Ishikawa (cell line): ENCODE data around the gene CES4A.

ENCODE experiments used
- CEBPB ChIP-seq: IDR thresholded peaks from 2 replicates; pipeline ENCODE4 v1.6.1; 2012
- CREB1 ChIP-seq: IDR thresholded peaks from 2 replicates; pipeline ENCODE4 v1.6.1; 2012; ENCODE audit warnings: low read depth
- EGR1 ChIP-seq: IDR thresholded peaks from 2 replicates; pipeline ENCODE4 v1.6.1; 2012
- EP300 ChIP-seq: IDR thresholded peaks from 2 replicates; pipeline ENCODE4 v1.6.1; 2012; ENCODE audit warnings: borderline replicate concordance
- FOXM1 ChIP-seq: IDR thresholded peaks from 2 replicates; pipeline ENCODE4 v1.6.1; 2012; ENCODE audit warnings: low read depth, borderline replicate concordance
- NFIC ChIP-seq: IDR thresholded peaks from 2 replicates; pipeline ENCODE4 v1.6.1; 2012
- RAD21 ChIP-seq: IDR thresholded peaks from 2 replicates; pipeline ENCODE4 v1.6.1; 2012; ENCODE audit warnings: low read depth
- TAF1 ChIP-seq: IDR thresholded peaks from 2 replicates; pipeline ENCODE4 v1.6.1; 2012; ENCODE audit warnings: low read depth, mild to moderate bottlenecking
- TCF12 ChIP-seq: IDR thresholded peaks from 2 replicates; pipeline ENCODE4 v1.6.1; 2012; ENCODE audit warnings: low read depth
- TEAD4 ChIP-seq: IDR thresholded peaks from 2 replicates; pipeline ENCODE4 v1.6.1; 2012
- YY1 ChIP-seq: IDR thresholded peaks from 2 replicates; pipeline ENCODE4 v1.6.1; 2012; ENCODE audit warnings: low read depth
- ZBTB7A ChIP-seq: IDR thresholded peaks from 2 replicates; pipeline ENCODE4 v1.6.1; 2012; ENCODE audit warnings: low read depth
- TF ChIP-seq, protein P1 (sequence below): IDR thresholded peaks from 2 replicates; pipeline ENCODE4 v1.6.1; 2012
- TF ChIP-seq, protein P2 (sequence below): IDR thresholded peaks from 2 replicates; pipeline ENCODE4 v1.6.1; 2012
- TF ChIP-seq, protein P3 (sequence below): IDR thresholded peaks from 2 replicates; pipeline ENCODE4 v1.6.1; 2012; ENCODE audit warnings: low read depth, mild to moderate bottlenecking

Gene CES4A

DNA sequence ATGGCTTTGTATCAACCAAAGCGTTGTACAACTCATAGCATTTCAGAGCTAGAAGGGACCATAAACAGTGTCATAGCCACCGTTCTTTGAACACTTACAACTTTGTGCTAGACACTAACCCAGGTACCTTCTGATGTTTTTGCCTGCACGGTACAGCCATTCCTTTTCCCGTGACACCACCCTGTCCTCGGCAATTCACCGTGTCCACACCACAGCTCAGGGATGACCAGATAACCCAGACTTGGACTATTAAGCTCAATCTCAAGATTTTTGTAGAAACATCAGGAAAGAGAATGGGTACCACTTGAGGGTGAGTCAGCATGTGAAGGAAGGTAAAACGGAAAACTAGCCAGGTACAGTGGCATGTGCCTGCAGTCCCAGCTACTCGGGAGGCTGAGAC lies 30.8 kb downstream of the CES4A start:
- no peak for TF ChIP-seq CEBPB
- no peak for TF ChIP-seq YY1
- no peak for TF ChIP-seq NFIC
- TF ChIP-seq CREB1 = no peak
- no peak for TF ChIP-seq FOXM1
- TF ChIP-seq EGR1 = no peak
- TF ChIP-seq TAF1 = no peak
- TF ChIP-seq TEAD4 = no peak
- no peak for TF ChIP-seq EP300
- TF ChIP-seq, protein P1, sequence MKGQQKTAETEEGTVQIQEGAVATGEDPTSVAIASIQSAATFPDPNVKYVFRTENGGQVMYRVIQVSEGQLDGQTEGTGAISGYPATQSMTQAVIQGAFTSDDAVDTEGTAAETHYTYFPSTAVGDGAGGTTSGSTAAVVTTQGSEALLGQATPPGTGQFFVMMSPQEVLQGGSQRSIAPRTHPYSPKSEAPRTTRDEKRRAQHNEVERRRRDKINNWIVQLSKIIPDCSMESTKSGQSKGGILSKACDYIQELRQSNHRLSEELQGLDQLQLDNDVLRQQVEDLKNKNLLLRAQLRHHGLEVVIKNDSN = no peak
- TF ChIP-seq, protein P2, sequence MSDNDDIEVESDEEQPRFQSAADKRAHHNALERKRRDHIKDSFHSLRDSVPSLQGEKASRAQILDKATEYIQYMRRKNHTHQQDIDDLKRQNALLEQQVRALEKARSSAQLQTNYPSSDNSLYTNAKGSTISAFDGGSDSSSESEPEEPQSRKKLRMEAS = no peak
- TF ChIP-seq, protein P3, sequence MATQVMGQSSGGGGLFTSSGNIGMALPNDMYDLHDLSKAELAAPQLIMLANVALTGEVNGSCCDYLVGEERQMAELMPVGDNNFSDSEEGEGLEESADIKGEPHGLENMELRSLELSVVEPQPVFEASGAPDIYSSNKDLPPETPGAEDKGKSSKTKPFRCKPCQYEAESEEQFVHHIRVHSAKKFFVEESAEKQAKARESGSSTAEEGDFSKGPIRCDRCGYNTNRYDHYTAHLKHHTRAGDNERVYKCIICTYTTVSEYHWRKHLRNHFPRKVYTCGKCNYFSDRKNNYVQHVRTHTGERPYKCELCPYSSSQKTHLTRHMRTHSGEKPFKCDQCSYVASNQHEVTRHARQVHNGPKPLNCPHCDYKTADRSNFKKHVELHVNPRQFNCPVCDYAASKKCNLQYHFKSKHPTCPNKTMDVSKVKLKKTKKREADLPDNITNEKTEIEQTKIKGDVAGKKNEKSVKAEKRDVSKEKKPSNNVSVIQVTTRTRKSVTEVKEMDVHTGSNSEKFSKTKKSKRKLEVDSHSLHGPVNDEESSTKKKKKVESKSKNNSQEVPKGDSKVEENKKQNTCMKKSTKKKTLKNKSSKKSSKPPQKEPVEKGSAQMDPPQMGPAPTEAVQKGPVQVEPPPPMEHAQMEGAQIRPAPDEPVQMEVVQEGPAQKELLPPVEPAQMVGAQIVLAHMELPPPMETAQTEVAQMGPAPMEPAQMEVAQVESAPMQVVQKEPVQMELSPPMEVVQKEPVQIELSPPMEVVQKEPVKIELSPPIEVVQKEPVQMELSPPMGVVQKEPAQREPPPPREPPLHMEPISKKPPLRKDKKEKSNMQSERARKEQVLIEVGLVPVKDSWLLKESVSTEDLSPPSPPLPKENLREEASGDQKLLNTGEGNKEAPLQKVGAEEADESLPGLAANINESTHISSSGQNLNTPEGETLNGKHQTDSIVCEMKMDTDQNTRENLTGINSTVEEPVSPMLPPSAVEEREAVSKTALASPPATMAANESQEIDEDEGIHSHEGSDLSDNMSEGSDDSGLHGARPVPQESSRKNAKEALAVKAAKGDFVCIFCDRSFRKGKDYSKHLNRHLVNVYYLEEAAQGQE = no peak
- no peak for TF ChIP-seq TCF12
- no peak for TF ChIP-seq ZBTB7A
- TF ChIP-seq RAD21 = no peak

DNA sequence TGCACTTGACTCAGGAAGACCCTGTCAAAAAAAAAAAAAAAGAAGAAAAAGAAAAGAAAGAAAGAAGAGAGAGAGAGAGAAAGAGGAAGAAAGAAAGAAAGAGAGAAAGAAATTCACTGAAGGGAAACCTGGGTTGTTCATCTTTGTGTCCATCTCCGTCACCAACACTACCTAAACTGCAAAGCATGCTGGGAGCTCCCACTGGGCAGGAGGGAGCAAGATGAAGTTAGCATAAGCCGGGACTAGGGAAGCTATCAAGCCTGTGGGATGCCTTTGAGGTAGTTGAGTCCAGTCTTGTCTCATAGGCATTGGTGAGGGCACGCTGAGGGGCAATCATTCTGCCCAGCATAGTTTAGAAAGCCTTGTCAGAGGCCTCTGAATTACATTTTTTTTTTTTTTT lies 32.9 kb downstream of the CES4A start:
- TF ChIP-seq YY1 (no peak), CREB1 (no peak), TCF12 (no peak), CEBPB (no peak), FOXM1 (no peak), NFIC (no peak), EP300 (no peak), EGR1 (no peak), RAD21 (no peak), TAF1 (no peak), ZBTB7A (no peak), TEAD4 (no peak)
- TF ChIP-seq, protein P2 = no peak
- TF ChIP-seq, protein P1 = no peak
- TF ChIP-seq, protein P3 = no peak

DNA sequence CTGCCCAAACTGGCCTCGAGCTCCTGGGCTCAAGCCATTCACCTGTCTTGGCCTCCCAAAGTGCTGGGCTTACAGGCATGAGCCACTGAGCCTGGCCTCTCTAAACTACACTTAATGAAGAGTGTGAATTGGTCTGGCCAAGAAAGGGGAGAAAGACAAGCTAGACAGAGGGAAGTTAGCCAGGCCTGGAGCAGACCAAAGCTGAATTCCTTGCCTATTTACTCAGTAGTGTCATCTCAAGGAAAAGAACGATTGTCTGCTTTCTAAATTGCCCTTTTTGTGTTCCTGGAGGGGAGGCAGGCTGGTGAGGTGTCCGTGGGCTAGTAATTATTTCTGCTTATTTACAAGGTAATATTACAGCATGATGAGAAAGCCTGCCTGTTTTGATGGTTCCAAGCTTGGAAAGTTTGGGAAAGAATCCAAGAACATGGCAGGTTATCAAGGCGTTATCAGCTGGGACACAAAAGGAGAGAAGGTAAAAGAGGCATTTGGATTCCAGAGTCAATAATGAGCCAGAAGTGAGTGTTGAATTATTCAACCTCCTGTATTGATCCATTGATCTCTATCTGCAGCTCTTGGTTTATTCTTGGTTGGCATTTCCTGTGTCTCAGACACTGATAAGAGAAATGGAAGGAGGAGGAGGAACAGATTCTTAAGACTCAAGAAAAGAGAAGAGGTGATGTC lies 34.3 kb downstream of the CES4A start:
- TF ChIP-seq, protein P2 = no peak
- no peak for TF ChIP-seq NFIC
- TF ChIP-seq EGR1 = no peak
- TF ChIP-seq FOXM1 = no peak
- TF ChIP-seq CEBPB = no peak
- TF ChIP-seq, protein P3 = no peak
- no peak for TF ChIP-seq RAD21
- no peak for TF ChIP-seq TCF12
- TF ChIP-seq YY1 = no peak
- no peak for TF ChIP-seq EP300
- no peak for TF ChIP-seq TEAD4
- TF ChIP-seq, protein P1 = no peak
- TF ChIP-seq TAF1 = no peak
- TF ChIP-seq ZBTB7A = no peak
- TF ChIP-seq CREB1 = no peak

DNA sequence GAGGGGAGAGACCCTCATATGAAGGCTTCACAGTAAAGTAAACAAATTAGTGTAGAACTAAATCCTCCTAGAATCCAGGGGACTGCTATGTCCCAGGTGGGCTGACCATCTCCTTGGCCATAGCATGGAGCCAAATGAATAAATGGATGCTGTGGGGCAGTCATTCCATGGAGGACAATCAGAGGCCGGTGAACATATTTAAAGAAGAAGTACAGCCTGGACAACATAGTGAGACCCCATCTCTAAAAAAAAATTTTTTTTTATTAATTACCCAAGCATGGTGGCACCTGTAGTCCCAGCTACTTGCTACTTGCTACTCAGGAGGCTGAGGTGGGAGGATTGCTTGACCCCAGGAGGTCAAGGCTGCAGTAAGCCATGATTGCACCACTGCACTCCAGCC lies 35.3 kb downstream of the CES4A start:
- TF ChIP-seq TEAD4 = no peak
- no peak for TF ChIP-seq EP300
- TF ChIP-seq, protein P3 = no peak
- TF ChIP-seq EGR1 = no peak
- no peak for TF ChIP-seq CREB1
- no peak for TF ChIP-seq RAD21
- TF ChIP-seq TAF1 = no peak
- no peak for TF ChIP-seq CEBPB
